CD8-positive, alpha-beta memory T cell (primary cell): ENCODE data around the gene WDR77. TPM values are rescaled to one million over a fixed set of nuclear protein-coding genes. Genes with fewer than 3 reads are reported as not detected.

Source experiments
- CTCF ChIA-PET: fragments of 350-600 bp; sonication (Branson Sonifier 250); formaldehyde crosslinking; loops from one replicate; lab custom pipeline; 2021; ENCODE audit warnings: antibody characterized with exemption; lab: Charles Lee
- POLR2A ChIA-PET: fragments of 350-600 bp; sonication (Branson Sonifier 250); formaldehyde crosslinking; loops from one replicate; lab custom pipeline; 2021; ENCODE audit warnings: antibody characterized with exemption; lab: Charles Lee
- DNase-seq, 5 donors: peaks; one replicate each; pipeline versions ENCODE4 v3.0.0 to v3.0.0-alpha.2; 2020 to 2022; ENCODE audit warnings: mixed read lengths in 1 of 5
- H3K27ac ChIP-seq: one replicate; pipeline ENCODE4 v1.7.0; 2013; ENCODE audit warnings: low read depth, mild to moderate bottlenecking, low read length, moderate library complexity
- H3K27me3 ChIP-seq: 2 replicates; pipeline ENCODE4 v1.7.0; 2013; ENCODE audit warnings: low read length, mild to moderate bottlenecking; ENCODE audit not compliant: insufficient read depth, poor library complexity, severe bottlenecking
- H3K36me3 ChIP-seq: 2 replicates; pipeline ENCODE4 v1.7.0; 2013; ENCODE audit warnings: mild to moderate bottlenecking, low read length, moderate library complexity; ENCODE audit not compliant: insufficient read depth
- H3K4me1 ChIP-seq: 2 replicates; pipeline ENCODE4 v1.7.0; 2013; ENCODE audit warnings: mild to moderate bottlenecking, low read length, moderate library complexity; ENCODE audit not compliant: insufficient read depth
- H3K4me3 ChIP-seq: 2 replicates; pipeline ENCODE4 v1.7.0; 2013; ENCODE audit warnings: mild to moderate bottlenecking, low read length
- H3K9me3 ChIP-seq: 2 replicates; pipeline ENCODE4 v1.7.0; 2013; ENCODE audit warnings: mild to moderate bottlenecking, low read length
- H3K27ac Mint-ChIP-seq, 8 donors: one replicate each; pipeline ENCODE4 v1.8.0; 2020 to 2021; ENCODE audit warnings: mixed read lengths in 8 of 8, mild to moderate bottlenecking in 6 of 8, inconsistent platforms in 3 of 8, moderate library complexity in 3 of 8
- H3K27me3 Mint-ChIP-seq, 2 donors: one replicate each; pipeline ENCODE4 v1.8.0; 2020 to 2021; ENCODE audit warnings: mixed read lengths in 2 of 2, mild to moderate bottlenecking in 1 of 2, moderate library complexity in 1 of 2
- H3K36me3 Mint-ChIP-seq, 3 donors: one replicate each; pipeline ENCODE4 v1.8.0; 2020 to 2021; ENCODE audit warnings: mixed read lengths in 3 of 3, inconsistent platforms in 1 of 3, mild to moderate bottlenecking in 1 of 3
- H3K4me1 Mint-ChIP-seq, 3 donors: one replicate each; pipeline ENCODE4 v1.8.0; 2020 to 2021; ENCODE audit warnings: mixed read lengths in 3 of 3, inconsistent platforms in 1 of 3, mild to moderate bottlenecking in 1 of 3
- H3K4me3 Mint-ChIP-seq, 7 donors: one replicate each; pipeline ENCODE4 v1.8.0; 2020 to 2021; ENCODE audit warnings: mixed read lengths in 7 of 7, mild to moderate bottlenecking in 6 of 7, moderate library complexity in 4 of 7, inconsistent platforms in 2 of 7
- H3K9me3 Mint-ChIP-seq, 5 donors: one replicate each; pipeline ENCODE4 v1.8.0; 2020 to 2022; ENCODE audit warnings: mixed read lengths in 5 of 5, mild to moderate bottlenecking in 3 of 5, moderate library complexity in 2 of 5, inconsistent platforms in 1 of 5
- polyA plus RNA-seq: library from polyadenylated mRNA; unstranded; fragments of 300-500 nt; fragmentation: Illumina TruSeq; gene quantifications from one replicate; pipeline ENCODE4 v1.2.3, GENCODE V29; 2021
- total RNA-seq, 2 experiments: library from RNA; stranded (reverse); gene quantifications; one replicate each; pipeline ENCODE4 v1.2.3, GENCODE V29; 2021

The WDR77 gene
- total and polyA plus RNA-seq, 3 experiments from 2014 or later = 42.2 to 74.7 (median 73.2) TPM

DNA sequence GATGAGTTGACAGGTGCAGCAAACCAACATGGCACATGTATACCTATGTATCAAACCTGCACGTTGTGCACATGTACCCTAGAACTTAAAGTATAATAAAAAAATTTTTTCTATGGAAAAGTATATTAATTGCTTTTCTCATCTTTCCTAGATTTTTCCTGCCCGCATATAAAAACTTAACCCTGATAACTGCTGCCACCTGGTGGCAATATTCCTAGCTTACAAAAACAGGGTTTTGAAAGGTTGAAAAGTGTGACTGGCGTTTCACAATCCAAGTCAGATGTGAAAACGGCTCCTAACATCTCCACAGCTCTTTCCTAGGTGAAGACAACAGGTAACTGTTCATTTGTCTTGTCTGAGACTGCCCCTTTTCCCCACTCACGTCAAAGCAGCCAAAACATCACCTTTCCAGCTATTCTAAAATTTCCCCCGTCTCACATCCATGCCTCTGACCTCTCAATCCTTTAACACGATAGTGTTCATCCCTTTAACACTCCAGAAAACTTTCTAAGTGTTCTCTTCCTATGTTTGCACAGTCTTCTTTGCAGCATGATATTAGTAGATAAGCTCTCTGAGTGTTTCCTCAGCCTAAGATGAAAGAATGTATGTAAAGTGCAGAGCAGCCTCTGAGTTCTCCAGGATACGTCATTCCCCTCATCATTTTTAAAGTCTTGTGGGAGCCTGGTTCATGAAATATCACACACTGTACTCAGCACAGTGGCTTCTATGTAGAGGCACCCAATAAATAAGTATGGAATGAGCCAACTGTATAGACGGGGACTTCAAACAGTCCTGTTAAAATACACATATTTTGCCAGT is 49.1 kb downstream of the WDR77 start:
- Histone ChIP-seq H3K36me3 (no peaks in the 10 kb centered on the region), H3K27ac (no peak overlapping the region), H3K4me1 (no peaks in the 10 kb centered on the region), H3K27me3 (no peaks in the 10 kb centered on the region), H3K9me3 (no peaks in the 10 kb centered on the region), H3K4me3 (no peak overlapping the region)
- no peak overlapping the region for H3K27ac Mint-ChIP-seq
- peaks cover 9 to 26% (median 10%) of the 10 kb centered on the region in 3 donors for H3K4me1 Mint-ChIP-seq
- ChIA-PET POLR2A (no interaction called here), CTCF (interaction anchor here (0.8 to 2.9 kb wide), 14 partner anchors 15 to 370 kb away, joined by 3 to 21 read pairs (median 4); partner anchors contain the start of genes ATP5PB, CHI3L2 and WDR77)
- no peak overlapping the region for H3K4me3 Mint-ChIP-seq
- H3K36me3 Mint-ChIP-seq = peaks cover 0 to 4% (median 0%) of the 10 kb centered on the region in 3 donors
- DNase-seq = peak in 4 of 5 donors; percentile 15 to 37 (median 26)
- peaks cover 2 to 10% of the 10 kb centered on the region in 2 donors for H3K27me3 Mint-ChIP-seq
- peaks cover 0 to 5% (median 2%) of the 10 kb centered on the region in 5 donors for H3K9me3 Mint-ChIP-seq

DNA sequence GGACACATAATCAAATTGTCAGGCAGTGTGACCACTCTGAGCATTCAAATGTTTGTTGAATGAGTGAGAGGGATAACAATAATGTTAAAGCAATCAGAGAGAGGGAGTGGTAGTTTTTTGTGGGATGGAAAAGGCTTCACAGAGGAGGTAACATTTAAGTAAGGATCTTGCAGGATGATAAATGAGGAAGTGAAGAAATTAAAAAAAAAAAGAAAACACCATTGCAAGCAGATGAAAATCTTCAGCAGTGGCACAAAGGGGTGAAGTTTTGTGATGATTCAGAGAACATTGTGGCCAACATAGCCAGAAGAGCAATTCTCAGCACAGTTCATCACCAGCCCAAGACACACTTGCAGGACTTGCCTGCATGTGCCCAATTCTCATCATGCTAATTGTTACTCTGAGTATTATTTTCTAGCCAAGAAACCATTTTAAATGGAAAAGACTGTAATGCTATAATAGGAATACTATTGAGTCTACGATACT is 56.6 kb downstream of the WDR77 start:
- ChIA-PET POLR2A (no interaction called here), CTCF (no interaction called here)
- no peaks in the 10 kb centered on the region for H3K9me3 ChIP-seq
- no peaks in the 10 kb centered on the region for H3K36me3 Mint-ChIP-seq
- H3K4me3 Mint-ChIP-seq = no peak overlapping the region
- no peak overlapping the region for H3K27ac Mint-ChIP-seq
- no peak for DNase-seq
- no peaks in the 10 kb centered on the region for H3K4me1 ChIP-seq
- no peak overlapping the region for H3K27ac ChIP-seq
- H3K4me3 ChIP-seq = no peak overlapping the region
- H3K4me1 Mint-ChIP-seq = no peaks in the 10 kb centered on the region
- H3K9me3 Mint-ChIP-seq = no peaks in the 10 kb centered on the region
- H3K27me3 ChIP-seq = no peaks in the 10 kb centered on the region
- H3K27me3 Mint-ChIP-seq = peaks cover 3 to 9% of the 10 kb centered on the region in 2 donors
- no peaks in the 10 kb centered on the region for H3K36me3 ChIP-seq

DNA sequence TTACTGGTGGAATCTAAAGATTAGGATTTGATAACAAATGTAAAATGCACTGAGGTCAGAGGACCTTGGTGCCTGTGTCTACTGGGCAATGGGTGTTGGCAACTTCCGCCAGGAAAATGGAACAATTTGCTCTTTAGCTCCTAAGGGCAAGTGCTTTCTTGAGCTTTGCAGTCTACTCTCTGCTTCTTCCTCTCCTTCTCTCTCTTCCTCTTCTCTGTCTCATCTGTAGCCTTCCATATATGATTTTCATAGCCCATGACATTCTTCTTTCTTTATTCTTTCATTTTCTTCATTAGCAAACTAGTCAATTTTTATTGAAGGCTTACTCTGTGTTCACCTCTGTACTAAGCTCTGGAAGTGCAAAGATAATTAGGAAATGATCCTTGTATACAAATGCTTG is 57.0 kb downstream of the WDR77 start:
- no peaks in the 10 kb centered on the region for H3K36me3 Mint-ChIP-seq
- Histone ChIP-seq H3K9me3 (no peaks in the 10 kb centered on the region), H3K27ac (no peak overlapping the region), H3K36me3 (no peaks in the 10 kb centered on the region), H3K27me3 (no peaks in the 10 kb centered on the region), H3K4me3 (no peak overlapping the region), H3K4me1 (no peaks in the 10 kb centered on the region)
- H3K4me1 Mint-ChIP-seq = no peaks in the 10 kb centered on the region
- no peak for DNase-seq
- H3K9me3 Mint-ChIP-seq = no peaks in the 10 kb centered on the region
- H3K27ac Mint-ChIP-seq = no peak overlapping the region
- peaks cover 3 to 12% of the 10 kb centered on the region in 2 donors for H3K27me3 Mint-ChIP-seq
- ChIA-PET POLR2A (no interaction called here), CTCF (no interaction called here)
- no peak overlapping the region for H3K4me3 Mint-ChIP-seq

Other genes with a start within 250 kb of the WDR77 start
- gene DENND2D, start 248.6 kb downstream of the WDR77 start, total RNA-seq = 100 to 1,000 TPM; 185 to 196 TPM
- gene DENND2D, start 248.6 kb downstream of the WDR77 start, polyA plus RNA-seq = 258 TPM
- gene CHI3L2, start 221.5 kb downstream of the WDR77 start, total RNA-seq = 1 to 10 TPM; 1.6 to 1.9 TPM
- 20.8 TPM for gene CHI3L2, start 221.5 kb downstream of the WDR77 start, polyA plus RNA-seq
- gene CHIA, start 158.4 kb downstream of the WDR77 start, total RNA-seq = not detected
- gene CHIA, start 158.4 kb downstream of the WDR77 start, polyA plus RNA-seq = not detected
- gene OVGP1, start 21.5 kb downstream of the WDR77 start, total RNA-seq = 1 to 10 TPM in 1 of 2 experiments, under 1 TPM in 1; 0.69 to 1.4 TPM
- 0.63 TPM for gene OVGP1, start 21.5 kb downstream of the WDR77 start, polyA plus RNA-seq
- gene ATP5PB, start 208 bp upstream of the WDR77 start, total RNA-seq = 100 to 1,000 TPM; 351 to 360 TPM
- gene ATP5PB, start 208 bp upstream of the WDR77 start, polyA plus RNA-seq = 455 TPM
- gene C1orf162, start 24.7 kb upstream of the WDR77 start, total RNA-seq = 1 to 10 TPM; 3.9 to 4.9 TPM
- gene C1orf162, start 24.7 kb upstream of the WDR77 start, polyA plus RNA-seq = 90.1 TPM
- under 1 TPM; 0.39 to 0.51 TPM for gene ADORA3, start 54.4 kb upstream of the WDR77 start, total RNA-seq
- not detected for gene ADORA3, start 54.4 kb upstream of the WDR77 start, polyA plus RNA-seq
- gene TMIGD3, start 54.4 kb upstream of the WDR77 start, total RNA-seq = under 1 TPM in 1 of 2 experiments, not detected in 1; 0.26 TPM
- not detected for gene TMIGD3, start 54.4 kb upstream of the WDR77 start, polyA plus RNA-seq
- 100 to 1,000 TPM; 252 to 256 TPM for gene RAP1A, start 170.5 kb upstream of the WDR77 start, total RNA-seq
- gene RAP1A, start 170.5 kb upstream of the WDR77 start, polyA plus RNA-seq = 60.8 TPM